Muscle of back (tissue), 11 donors: ENCODE data around the gene OR52E2. TPM values are rescaled to one million over a fixed set of nuclear protein-coding genes. Genes with fewer than 3 reads are reported as not detected.

Experiments used
- DNase-seq, 3 donors: peaks; one replicate each; pipeline versions ENCODE4 v3.0.0 to v3.0.0-alpha.2; 2013
- polyA plus RNA-seq, 10 donors: library from polyadenylated mRNA; unstranded; fragments of 120-200 nt; gene quantifications; one replicate each; pipeline ENCODE4 v1.2.1, GENCODE V29; 2013; ENCODE audit not compliant: insufficient read length in 10 of 10

OR52E2 gene
- polyA plus RNA-seq, 10 donors: not detected

GRCh38 chr11:5013012-5013411, 46.4 kb downstream of the OR52E2 start:
- DNase-seq: no peak

DNA sequence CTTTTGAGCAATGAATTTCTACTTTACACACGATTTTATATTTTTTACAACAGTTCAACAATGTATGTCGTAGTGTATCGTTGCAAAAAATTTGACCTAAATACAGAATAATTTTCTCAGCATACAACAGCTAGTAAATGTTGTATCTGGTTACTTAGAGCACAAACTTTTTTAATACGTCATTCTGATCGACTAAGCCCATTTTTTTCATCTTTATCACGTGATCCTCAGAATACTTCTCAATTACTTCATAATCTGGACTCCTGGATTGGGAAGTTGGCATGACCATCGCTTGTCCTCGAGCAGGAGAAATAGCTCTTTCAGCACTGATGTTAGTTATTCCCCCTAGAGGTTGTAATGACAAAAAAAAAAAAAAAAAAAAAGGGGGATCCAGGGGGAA, 48.2 kb downstream of the OR52E2 start:
- no peak for DNase-seq

Other genes with a start within 250 kb of the OR52E2 start
- not detected for gene OR51F2, start 238.3 kb downstream of the OR52E2 start, polyA plus RNA-seq
- gene OR51S1, start 210.4 kb downstream of the OR52E2 start, polyA plus RNA-seq: not detected
- not detected for gene OR51T1, start 177.7 kb downstream of the OR52E2 start, polyA plus RNA-seq
- gene OR51A7, start 155.8 kb downstream of the OR52E2 start, polyA plus RNA-seq: not detected
- gene OR51G2, start 140.3 kb downstream of the OR52E2 start, polyA plus RNA-seq: not detected
- not detected for gene OR51G1, start 135.3 kb downstream of the OR52E2 start, polyA plus RNA-seq
- gene OR51A4, start 112.0 kb downstream of the OR52E2 start, polyA plus RNA-seq: not detected
- not detected for gene OR51A2, start 103.9 kb downstream of the OR52E2 start, polyA plus RNA-seq
- gene OR51L1, start 64.8 kb downstream of the OR52E2 start, polyA plus RNA-seq: not detected
- gene OR52J3, start 13.1 kb downstream of the OR52E2 start, polyA plus RNA-seq: not detected
- not detected for gene OR52E1, start 9.9 kb upstream of the OR52E2 start, polyA plus RNA-seq
- gene OR52A5, start 78.7 kb upstream of the OR52E2 start, polyA plus RNA-seq: not detected
- under 1 TPM in 4 of 10 donors, not detected in 6; 0.03 to 0.05 (median 0.03) TPM for gene OR52A1, start 95.1 kb upstream of the OR52E2 start, polyA plus RNA-seq
- not detected for gene OR51V1, start 141.1 kb upstream of the OR52E2 start, polyA plus RNA-seq
- gene HBB, start 167.4 kb upstream of the OR52E2 start, polyA plus RNA-seq: 1,000 to 10,000 TPM in 3 of 10 donors, 100 to 1,000 TPM in 7; 173 to 2,168 (median 503) TPM
- gene HBD, start 174.9 kb upstream of the OR52E2 start, polyA plus RNA-seq: 1 to 10 TPM in 3 of 10 donors, under 1 TPM in 4, not detected in 3; 0.25 to 1.9 (median 0.86) TPM
- 1,000 to 10,000 TPM in 2 of 10 donors, 10 to 100 TPM in 4, 1 to 10 TPM in 4; 3.6 to 4,554 (median 26.1) TPM for gene HBG1, start 190.2 kb upstream of the OR52E2 start, polyA plus RNA-seq
- over 10,000 TPM in 4 of 10 donors, 1,000 to 10,000 TPM in 6; 2,782 to 38,425 (median 6,490) TPM for gene HBG2, start 195.2 kb upstream of the OR52E2 start, polyA plus RNA-seq
- 100 to 1,000 TPM in 1 of 10 donors, 10 to 100 TPM in 6, 1 to 10 TPM in 3; 6.6 to 110 (median 23.6) TPM for gene HBE1, start 210.3 kb upstream of the OR52E2 start, polyA plus RNA-seq
- gene OR51B4, start 242.3 kb upstream of the OR52E2 start, polyA plus RNA-seq: not detected